Endodermal cell (in vitro differentiated cells): Measurements from ENCODE around the gene RPTOR. TPM values are rescaled to one million over a fixed set of nuclear protein-coding genes. Genes with fewer than 3 reads are reported as not detected.
A peak's percentile ranks its signal among the peaks of the same experiment; 100 is the strongest.

Source experiments
- DNase-seq: peaks from one replicate; pipeline ENCODE4 v3.0.0-alpha.2; 2017
- H3K27ac ChIP-seq: 2 replicates; pipeline ENCODE4 v1.5.1; 2013; ENCODE audit warnings: mild to moderate bottlenecking, low read depth, low read length, moderate library complexity
- H3K27me3 ChIP-seq: 2 replicates; pipeline ENCODE4 v1.6.1; 2013; ENCODE audit warnings: mild to moderate bottlenecking, low read length, moderate library complexity; ENCODE audit not compliant: insufficient read depth, control insufficient read depth, poor library complexity, severe bottlenecking
- H3K36me3 ChIP-seq: 2 replicates; pipeline ENCODE4 v1.7.0; 2013; ENCODE audit warnings: mild to moderate bottlenecking, low read length, moderate library complexity; ENCODE audit not compliant: control insufficient read depth, insufficient read depth
- H3K4me1 ChIP-seq: one replicate; pipeline ENCODE4 v1.7.0; 2013; ENCODE audit warnings: low read length; ENCODE audit not compliant: control insufficient read depth, insufficient read depth
- H3K4me3 ChIP-seq: 2 replicates; pipeline ENCODE4 v1.5.1; 2013; ENCODE audit warnings: mild to moderate bottlenecking, low read length, moderate library complexity
- H3K9ac ChIP-seq: 2 replicates; pipeline ENCODE4 v1.6.1; 2013; ENCODE audit warnings: mild to moderate bottlenecking, low read length, moderate library complexity; ENCODE audit not compliant: poor library complexity, severe bottlenecking; ENCODE audit errors: extremely low read depth
- H3K9me3 ChIP-seq: 2 replicates; pipeline ENCODE4 v1.6.1; 2013; ENCODE audit warnings: mild to moderate bottlenecking, low read length, moderate library complexity; ENCODE audit not compliant: control insufficient read depth
- H3K27ac Mint-ChIP-seq: 2 replicates; pipeline ENCODE4 v1.8.0; 2020; ENCODE audit warnings: mixed read lengths
- H3K27me3 Mint-ChIP-seq: 2 replicates; pipeline ENCODE4 v1.8.0; 2021; ENCODE audit warnings: mild to moderate bottlenecking, mixed read lengths; ENCODE audit not compliant: insufficient read depth
- H3K36me3 Mint-ChIP-seq: 2 replicates; pipeline ENCODE4 v1.8.0; 2020; ENCODE audit warnings: low read depth, mixed read lengths
- H3K4me1 Mint-ChIP-seq: 2 replicates; pipeline ENCODE4 v1.8.0; 2020; ENCODE audit warnings: mixed read lengths
- H3K4me3 Mint-ChIP-seq: 2 replicates; pipeline ENCODE4 v1.8.0; 2020; ENCODE audit warnings: mild to moderate bottlenecking, moderate library complexity, mixed read lengths
- H3K9me3 Mint-ChIP-seq: 2 replicates; pipeline ENCODE4 v1.8.0; 2020; ENCODE audit warnings: mild to moderate bottlenecking, mixed read lengths
- WGBS, 2 experiments: methylation state at CpG; one replicate each; pipeline versions ENCODE4 v1.1.5 to v1.1.7; 2013; ENCODE audit warnings: missing lambda C conversion rate in 2 of 2, mixed read lengths in 1 of 2; ENCODE audit not compliant: insufficient coverage in 1 of 2, insufficient read length in 1 of 2; 5-methylcytosine and 5-hydroxymethylcytosine counted together
- total RNA-seq, 2 donors: library from RNA; stranded (reverse); fragmentation: NEBNext Ultra II Directional in 1 of 2; extraction: Animal tissue kit (Norgen Biotek cat#: 25700) in 1 of 2; gene quantifications; 2 replicates in 1 of 2; 3 replicates in 1 of 2; pipeline ENCODE4 v1.2.1, GENCODE V29; 2021
- TF ChIP-seq, protein P1 (sequence below): fragments of 200-600 bp; sonication (generic); conservative IDR thresholded peaks from 2 replicates; pipeline ENCODE4 v1.5.0; 2021; ENCODE audit warnings: antibody characterized with exemption, mild to moderate bottlenecking

RPTOR gene
- total RNA-seq, 2 donors from 2014 or later: 45.1 to 53.4 TPM

DNA sequence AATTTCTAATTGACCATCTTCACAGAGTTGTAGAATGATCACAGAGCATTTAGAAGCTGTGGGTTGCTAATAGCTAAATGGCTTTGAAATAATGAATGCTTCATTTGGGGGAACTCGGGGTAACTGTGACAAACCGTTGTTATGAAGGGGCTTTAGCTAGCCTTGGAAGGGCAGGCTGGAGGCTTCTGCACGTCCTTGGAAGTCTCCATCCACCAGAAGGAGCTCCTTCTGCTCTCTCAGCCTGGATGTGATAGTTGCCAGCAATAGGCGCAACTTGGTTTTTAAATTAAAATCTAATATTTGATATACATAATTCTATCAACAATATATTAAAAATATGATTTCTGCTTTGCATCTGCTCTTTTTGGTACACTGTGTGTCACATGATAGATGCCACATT lies 200.5 kb downstream of the RPTOR start:
- Histone ChIP-seq H3K4me1 (no peaks in the 10 kb centered on the region), H3K9me3 (peaks cover 10% of the 10 kb centered on the region), H3K27ac (no peak overlapping the region), H3K9ac (no peak overlapping the region), H3K4me3 (no peak overlapping the region), H3K27me3 (no peaks in the 10 kb centered on the region), H3K36me3 (peaks cover 12% of the 10 kb centered on the region)
- Mint-ChIP-seq H3K9me3 (peaks cover 15% of the 10 kb centered on the region), H3K36me3 (peaks cover 31% of the 10 kb centered on the region), H3K4me1 (no peaks in the 10 kb centered on the region), H3K4me3 (no peak overlapping the region), H3K27ac (no peak overlapping the region), H3K27me3 (no peaks in the 10 kb centered on the region)
- DNase-seq: no peak
- TF ChIP-seq, protein P1, sequence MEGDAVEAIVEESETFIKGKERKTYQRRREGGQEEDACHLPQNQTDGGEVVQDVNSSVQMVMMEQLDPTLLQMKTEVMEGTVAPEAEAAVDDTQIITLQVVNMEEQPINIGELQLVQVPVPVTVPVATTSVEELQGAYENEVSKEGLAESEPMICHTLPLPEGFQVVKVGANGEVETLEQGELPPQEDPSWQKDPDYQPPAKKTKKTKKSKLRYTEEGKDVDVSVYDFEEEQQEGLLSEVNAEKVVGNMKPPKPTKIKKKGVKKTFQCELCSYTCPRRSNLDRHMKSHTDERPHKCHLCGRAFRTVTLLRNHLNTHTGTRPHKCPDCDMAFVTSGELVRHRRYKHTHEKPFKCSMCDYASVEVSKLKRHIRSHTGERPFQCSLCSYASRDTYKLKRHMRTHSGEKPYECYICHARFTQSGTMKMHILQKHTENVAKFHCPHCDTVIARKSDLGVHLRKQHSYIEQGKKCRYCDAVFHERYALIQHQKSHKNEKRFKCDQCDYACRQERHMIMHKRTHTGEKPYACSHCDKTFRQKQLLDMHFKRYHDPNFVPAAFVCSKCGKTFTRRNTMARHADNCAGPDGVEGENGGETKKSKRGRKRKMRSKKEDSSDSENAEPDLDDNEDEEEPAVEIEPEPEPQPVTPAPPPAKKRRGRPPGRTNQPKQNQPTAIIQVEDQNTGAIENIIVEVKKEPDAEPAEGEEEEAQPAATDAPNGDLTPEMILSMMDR: no peak
- 92 to 100% methylated on average over 1 to 3 of the region's 4 CpGs for WGBS, 2 experiments

DNA sequence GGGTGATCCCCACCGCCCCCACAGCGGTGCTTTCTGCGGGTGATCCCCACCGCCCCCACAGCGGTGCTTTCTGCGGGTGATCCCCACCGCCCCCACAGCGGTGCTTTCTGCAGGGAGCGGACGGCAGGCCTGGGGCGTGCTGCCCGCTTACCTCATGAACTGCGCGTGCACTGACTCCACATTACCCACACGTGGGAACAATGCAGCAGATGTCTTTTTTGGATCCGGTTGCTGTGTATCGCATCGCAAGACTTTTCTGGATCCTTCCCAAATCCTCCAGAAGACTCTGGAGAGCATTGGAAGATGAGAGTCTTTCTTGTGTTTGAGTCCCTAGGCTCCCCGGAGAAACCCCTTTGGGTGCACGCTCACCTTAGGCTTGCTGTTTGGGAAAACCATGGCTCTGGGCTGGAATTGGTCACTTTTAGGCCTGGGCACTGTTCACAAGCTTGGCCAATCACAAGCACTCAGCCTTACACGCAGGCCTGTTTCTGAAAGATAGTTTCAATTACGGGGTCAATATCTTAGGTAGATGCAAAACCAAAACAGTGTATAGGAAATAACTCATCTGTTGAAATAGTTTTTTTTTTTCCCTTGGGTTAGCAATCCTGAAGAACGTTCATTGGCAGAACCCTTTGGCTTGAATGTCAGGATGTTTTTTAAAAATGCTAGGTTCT lies 201.8 kb downstream of the RPTOR start:
- peaks cover 20% of the 10 kb centered on the region for H3K36me3 Mint-ChIP-seq
- peaks cover 5% of the 10 kb centered on the region for H3K36me3 ChIP-seq
- peaks cover under 1% of the 10 kb centered on the region for H3K4me1 Mint-ChIP-seq
- H3K4me3 Mint-ChIP-seq: no peak overlapping the region
- no peak overlapping the region for H3K4me3 ChIP-seq
- TF ChIP-seq, protein P1: no peak
- no peak overlapping the region for H3K9ac ChIP-seq
- no peak overlapping the region for H3K27ac ChIP-seq
- H3K27ac Mint-ChIP-seq: no peak overlapping the region
- H3K9me3 Mint-ChIP-seq: peaks cover 2% of the 10 kb centered on the region
- DNase-seq: no peak
- no peaks in the 10 kb centered on the region for H3K27me3 Mint-ChIP-seq
- no peaks in the 10 kb centered on the region for H3K4me1 ChIP-seq
- H3K27me3 ChIP-seq: no peaks in the 10 kb centered on the region
- H3K9me3 ChIP-seq: no peaks in the 10 kb centered on the region
- 96% methylated on average over 15 to 19 of the region's 23 CpGs for WGBS, 2 experiments

DNA sequence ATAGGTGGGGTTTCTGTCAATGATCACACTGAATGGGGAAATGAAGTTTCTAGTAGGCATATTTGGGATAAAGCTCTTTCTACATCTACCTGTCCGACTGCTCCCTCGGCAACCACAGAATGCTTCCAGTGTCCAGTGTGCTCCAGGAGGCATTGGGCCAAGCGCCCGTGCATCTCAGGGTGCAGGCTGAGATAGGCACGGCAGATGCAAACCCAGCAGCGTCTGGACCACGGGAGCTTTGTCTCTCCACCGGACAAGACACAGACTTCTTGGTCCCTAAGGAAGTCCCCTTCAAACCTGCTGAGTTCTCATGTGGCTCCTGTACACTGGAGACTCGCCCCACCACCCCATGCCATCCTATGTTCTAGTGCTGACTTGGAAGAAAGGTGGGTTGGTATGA lies 202.8 kb downstream of the RPTOR start:
- Histone ChIP-seq H3K9me3 (no peaks in the 10 kb centered on the region), H3K4me1 (no peaks in the 10 kb centered on the region), H3K27me3 (no peaks in the 10 kb centered on the region), H3K27ac (no peak overlapping the region), H3K36me3 (peaks cover 3% of the 10 kb centered on the region), H3K4me3 (no peak overlapping the region), H3K9ac (no peak overlapping the region)
- Mint-ChIP-seq H3K27ac (peak overlapping the region; percentile 27), H3K4me1 (peaks cover 8% of the 10 kb centered on the region), H3K27me3 (no peaks in the 10 kb centered on the region), H3K9me3 (no peaks in the 10 kb centered on the region), H3K4me3 (no peak overlapping the region), H3K36me3 (peaks cover 10% of the 10 kb centered on the region)
- 96% methylated on average over 5 to 9 of the region's 9 CpGs for WGBS, 2 experiments
- TF ChIP-seq, protein P1: no peak
- no peak for DNase-seq
